Natural killer cell (primary cell): ENCODE measurements around the gene MRGPRG. TPM values are rescaled to one million over a fixed set of nuclear protein-coding genes. Genes with fewer than 3 reads are reported as not detected.

ENCODE experiments used
- ATAC-seq, 3 donors: fragments of 150-1000 bp in 2 of 3; fragments of 200-7000 bp in 1 of 3; cut with Tn5 transposase; 1 replicate in 1 of 3; 2 replicates in 2 of 3; pipeline ENCODE4 v1.10.0; 2021; ENCODE audit warnings: mild to moderate bottlenecking in 2 of 3, moderate library complexity in 2 of 3
- DNase-seq, 2 donors: peaks; one replicate each; pipeline versions ENCODE4 v3.0.0 to v3.0.0-alpha.2; 2013 to 2021; ENCODE audit warnings: mixed read lengths in 1 of 2
- H3K27ac ChIP-seq: one replicate; pipeline ENCODE4 v1.5.1; 2013; ENCODE audit warnings: mild to moderate bottlenecking, low read length
- H3K27me3 ChIP-seq: one replicate; pipeline ENCODE4 v1.6.1; 2013; ENCODE audit warnings: low read length; ENCODE audit not compliant: control insufficient read depth, insufficient read depth
- H3K36me3 ChIP-seq: one replicate; pipeline ENCODE4 v1.6.1; 2013; ENCODE audit warnings: low read length; ENCODE audit not compliant: control insufficient read depth, insufficient read depth
- H3K4me1 ChIP-seq: one replicate; pipeline ENCODE4 v1.6.1; 2013; ENCODE audit warnings: low read length; ENCODE audit not compliant: control insufficient read depth, insufficient read depth
- H3K4me3 ChIP-seq: one replicate; pipeline ENCODE4 v1.5.1; 2013; ENCODE audit warnings: low read length
- H3K9me3 ChIP-seq: one replicate; pipeline ENCODE4 v1.6.1; 2013; ENCODE audit warnings: low read length; ENCODE audit not compliant: control insufficient read depth, insufficient read depth
- H3K27ac Mint-ChIP-seq, 2 donors: one replicate each; pipeline ENCODE4 v1.8.0; 2022; ENCODE audit warnings: mild to moderate bottlenecking in 2 of 2, mixed read lengths in 2 of 2, moderate library complexity in 1 of 2
- H3K27me3 Mint-ChIP-seq, 2 donors: one replicate each; pipeline ENCODE4 v1.8.0; 2022; ENCODE audit warnings: low read depth in 2 of 2, mixed read lengths in 2 of 2
- H3K36me3 Mint-ChIP-seq: one replicate; pipeline ENCODE4 v1.8.0; 2022; ENCODE audit warnings: mixed read lengths
- H3K4me1 Mint-ChIP-seq, 2 donors: one replicate each; pipeline ENCODE4 v1.8.0; 2022; ENCODE audit warnings: mixed read lengths in 2 of 2
- H3K4me3 Mint-ChIP-seq: one replicate; pipeline ENCODE4 v1.8.0; 2022; ENCODE audit warnings: mild to moderate bottlenecking, moderate library complexity, mixed read lengths
- H3K9me3 Mint-ChIP-seq, 2 donors: one replicate each; pipeline ENCODE4 v1.8.0; 2022; ENCODE audit warnings: mixed read lengths in 2 of 2
- CTCF ChIP-seq: fragments of 200-600 bp; IDR thresholded peaks from one replicate; pipeline ENCODE4 v1.8.0; 2022; ENCODE audit warnings: antibody characterized with exemption
- WGBS: methylation state at CpG from one replicate; pipeline ENCODE4 v1.1.7; 2013; ENCODE audit warnings: missing lambda C conversion rate; ENCODE audit not compliant: insufficient coverage; 5-methylcytosine and 5-hydroxymethylcytosine counted together
- intact Hi-C: fragments of 100-400 bp; cut with micrococcal nuclease; formaldehyde crosslinking; loops from one replicate; pipeline ENCODE4 v1.14.2; 2022
- total RNA-seq, 4 donors: library from RNA; stranded (reverse); fragments of 120-200 nt in 1 of 4; gene quantifications; one replicate each; pipeline versions ENCODE4 v1.2.3 to v1.2.4, GENCODE V29; 2013 to 2022

The MRGPRG gene
- total RNA-seq, 3 donors from 2014 or later (not counting 1 experiment from before 2014, with no cell fraction given): not detected

GRCh38 chr11:3207526-3208189 lies 11.0 kb downstream of the MRGPRG start:
- H3K4me1 Mint-ChIP-seq: peaks cover 11 to 16% of the 10 kb centered on the region in 2 donors
- no peaks in the 10 kb centered on the region for H3K9me3 Mint-ChIP-seq
- H3K4me3 ChIP-seq: no peak overlapping the region
- no peak for TF ChIP-seq CTCF
- H3K36me3 ChIP-seq: no peaks in the 10 kb centered on the region
- no peak for DNase-seq
- intact Hi-C loops: loop anchor here (5.0 kb wide), 2 partner anchors 40 to 220 kb away; partner anchors contain the start of gene OSBPL5
- H3K27me3 ChIP-seq: peaks cover 6% of the 10 kb centered on the region
- no peak for ATAC-seq
- no peak overlapping the region for H3K27ac Mint-ChIP-seq
- H3K4me1 ChIP-seq: peaks cover 38% of the 10 kb centered on the region
- no peak overlapping the region for H3K4me3 Mint-ChIP-seq
- H3K36me3 Mint-ChIP-seq: peaks cover 6% of the 10 kb centered on the region
- WGBS: 84% methylated on average over 8 of the region's 8 CpGs
- H3K27me3 Mint-ChIP-seq: peaks cover 0 to 4% of the 10 kb centered on the region in 2 donors
- H3K9me3 ChIP-seq: no peaks in the 10 kb centered on the region
- no peak overlapping the region for H3K27ac ChIP-seq

- H3K4me3 Mint-ChIP-seq: no peak overlapping the region
- no peak for TF ChIP-seq CTCF
- H3K27ac ChIP-seq: no peak overlapping the region
- H3K27ac Mint-ChIP-seq: no peak overlapping the region
- DNase-seq (no peak), ATAC-seq (peak in 1 of 3 donors; percentile 27)
- intact Hi-C loops: loop anchor here (5.0 kb wide), 2 partner anchors 40 to 220 kb away; partner anchors contain the start of gene OSBPL5
- peaks cover 0 to 8% of the 10 kb centered on the region in 2 donors for H3K27me3 Mint-ChIP-seq
- peaks cover 46% of the 10 kb centered on the region for H3K4me1 ChIP-seq
- H3K9me3 Mint-ChIP-seq: no peaks in the 10 kb centered on the region
- H3K27me3 ChIP-seq: peaks cover 14% of the 10 kb centered on the region
- H3K36me3 Mint-ChIP-seq: peaks cover 5% of the 10 kb centered on the region
- H3K9me3 ChIP-seq: no peaks in the 10 kb centered on the region
- H3K36me3 ChIP-seq: no peaks in the 10 kb centered on the region
- H3K4me1 Mint-ChIP-seq: peaks cover 15 to 19% of the 10 kb centered on the region in 2 donors
- no peak overlapping the region for H3K4me3 ChIP-seq
- WGBS: 88% methylated on average over 1 of the region's 1 CpG
Observed at GRCh38 chr11:3206922-3207204, 11.8 kb downstream of the MRGPRG start.

GRCh38 chr11:3206156-3206921 lies 12.3 kb downstream of the MRGPRG start:
- 80% methylated on average over 8 of the region's 8 CpGs for WGBS
- no peak overlapping the region for H3K27ac Mint-ChIP-seq
- Histone ChIP-seq H3K27me3 (peaks cover 19% of the 10 kb centered on the region), H3K4me3 (no peak overlapping the region), H3K9me3 (no peaks in the 10 kb centered on the region), H3K36me3 (no peaks in the 10 kb centered on the region), H3K27ac (no peak overlapping the region), H3K4me1 (peaks cover 51% of the 10 kb centered on the region)
- TF ChIP-seq CTCF: no peak
- H3K36me3 Mint-ChIP-seq: no peaks in the 10 kb centered on the region
- H3K4me1 Mint-ChIP-seq: peaks cover 15 to 19% of the 10 kb centered on the region in 2 donors
- H3K9me3 Mint-ChIP-seq: no peaks in the 10 kb centered on the region
- DNase-seq: peak in 1 of 2 donors; percentile 29
- no peak overlapping the region for H3K4me3 Mint-ChIP-seq
- intact Hi-C loops: loop anchor here (5.0 kb wide), 2 partner anchors 39 to 219 kb away; partner anchors contain the start of gene OSBPL5
- peak in 2 of 3 donors; percentile 21 to 39 for ATAC-seq
- peaks cover 0 to 8% of the 10 kb centered on the region in 2 donors for H3K27me3 Mint-ChIP-seq
